GM18502 (cell line): ENCODE measurements around the gene NLGN1.

Experiments
- ATAC-seq: cut with Tn5 transposase; IDR thresholded peaks from one replicate; pipeline ENCODE4 v1.9.1; 2021; ENCODE audit warnings: mild to moderate bottlenecking; ENCODE audit not compliant: unreplicated experiment, poor library complexity

NLGN1 gene

GRCh38 chr3:173700336-173700735 is 302.8 kb downstream of the NLGN1 start:
- no peak for ATAC-seq

- ATAC-seq: no peak
Measured at GRCh38 chr3:173702561-173702960, 305.0 kb downstream of the NLGN1 start.

GRCh38 chr3:173703771-173704170 is 306.2 kb downstream of the NLGN1 start:
- ATAC-seq: no peak

- no peak for ATAC-seq
Measured at GRCh38 chr3:173706630-173707029, 309.1 kb downstream of the NLGN1 start.

- no peak for ATAC-seq
Measured at GRCh38 chr3:173708191-173708590, 310.6 kb downstream of the NLGN1 start.

GRCh38 chr3:173709026-173709425 is 311.5 kb downstream of the NLGN1 start:
- ATAC-seq: no peak

- no peak for ATAC-seq
Measured at GRCh38 chr3:173711619-173712018, 314.1 kb downstream of the NLGN1 start.

- ATAC-seq: no peak
Measured at GRCh38 chr3:173719585-173719984, 322.0 kb downstream of the NLGN1 start.

GRCh38 chr3:173725507-173725906 is 328.0 kb downstream of the NLGN1 start:
- ATAC-seq: no peak

- ATAC-seq: no peak
Measured at GRCh38 chr3:173730391-173730790, 332.8 kb downstream of the NLGN1 start.

GRCh38 chr3:173732237-173732636 is 334.7 kb downstream of the NLGN1 start:
- no peak for ATAC-seq

GRCh38 chr3:173733029-173733652 is 335.6 kb downstream of the NLGN1 start:
- no peak for ATAC-seq

- no peak for ATAC-seq
Measured at GRCh38 chr3:173734473-173734872, 336.9 kb downstream of the NLGN1 start.

GRCh38 chr3:173734895-173735294 is 337.4 kb downstream of the NLGN1 start:
- ATAC-seq: no peak

- ATAC-seq: no peak
Measured at GRCh38 chr3:173735841-173736240, 338.3 kb downstream of the NLGN1 start.

GRCh38 chr3:173737167-173737808 is 339.7 kb downstream of the NLGN1 start:
- no peak for ATAC-seq

- ATAC-seq: no peak
Measured at GRCh38 chr3:173739726-173740125, 342.2 kb downstream of the NLGN1 start.

- ATAC-seq: no peak
Measured at GRCh38 chr3:173742491-173742890, 344.9 kb downstream of the NLGN1 start.

- no peak for ATAC-seq
Measured at GRCh38 chr3:173743111-173743510, 345.6 kb downstream of the NLGN1 start.

GRCh38 chr3:173743516-173743915 is 346.0 kb downstream of the NLGN1 start:
- no peak for ATAC-seq

GRCh38 chr3:173744479-173744878 is 346.9 kb downstream of the NLGN1 start:
- ATAC-seq: no peak

GRCh38 chr3:173744895-173745294 is 347.4 kb downstream of the NLGN1 start:
- ATAC-seq: no peak
